Renal pelvis (tissue), 4 donors: Measurements from ENCODE around the gene TPCN1. TPM values are rescaled to one million over a fixed set of nuclear protein-coding genes. Genes with fewer than 3 reads are reported as not detected.

Source experiments
- DNase-seq: peaks from one replicate; pipeline ENCODE4 v3.0.0-alpha.2; 2013
- polyA plus RNA-seq, 3 donors: library from polyadenylated mRNA; unstranded; fragments of 120-200 nt; gene quantifications; one replicate each; pipeline ENCODE4 v1.2.1, GENCODE V29; 2013; ENCODE audit not compliant: insufficient read length in 3 of 3

Gene TPCN1
- polyA plus RNA-seq, 3 donors, result 32.7 to 49.4 (median 47.8) TPM

DNA sequence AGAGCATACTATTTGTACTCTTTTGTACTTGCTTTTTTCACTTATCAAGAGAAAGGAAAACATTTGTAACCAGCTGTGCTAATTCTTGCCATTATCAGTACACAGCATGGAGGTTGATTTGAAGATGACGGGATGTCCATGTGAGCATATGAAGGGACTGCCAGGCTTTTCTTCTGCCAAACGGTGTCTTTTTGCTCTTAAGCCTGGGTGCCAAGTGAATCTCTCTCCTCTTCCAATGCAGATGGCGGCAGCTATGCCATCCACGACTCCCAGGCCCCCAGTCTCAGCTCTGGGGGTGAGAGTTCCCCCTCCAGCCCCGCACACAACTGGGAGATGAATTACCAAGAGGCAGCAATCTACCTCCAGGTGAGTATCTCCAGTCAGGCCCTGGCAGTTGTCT is 38.9 kb downstream of the TPCN1 start:
- DNase-seq, result no peak

DNA sequence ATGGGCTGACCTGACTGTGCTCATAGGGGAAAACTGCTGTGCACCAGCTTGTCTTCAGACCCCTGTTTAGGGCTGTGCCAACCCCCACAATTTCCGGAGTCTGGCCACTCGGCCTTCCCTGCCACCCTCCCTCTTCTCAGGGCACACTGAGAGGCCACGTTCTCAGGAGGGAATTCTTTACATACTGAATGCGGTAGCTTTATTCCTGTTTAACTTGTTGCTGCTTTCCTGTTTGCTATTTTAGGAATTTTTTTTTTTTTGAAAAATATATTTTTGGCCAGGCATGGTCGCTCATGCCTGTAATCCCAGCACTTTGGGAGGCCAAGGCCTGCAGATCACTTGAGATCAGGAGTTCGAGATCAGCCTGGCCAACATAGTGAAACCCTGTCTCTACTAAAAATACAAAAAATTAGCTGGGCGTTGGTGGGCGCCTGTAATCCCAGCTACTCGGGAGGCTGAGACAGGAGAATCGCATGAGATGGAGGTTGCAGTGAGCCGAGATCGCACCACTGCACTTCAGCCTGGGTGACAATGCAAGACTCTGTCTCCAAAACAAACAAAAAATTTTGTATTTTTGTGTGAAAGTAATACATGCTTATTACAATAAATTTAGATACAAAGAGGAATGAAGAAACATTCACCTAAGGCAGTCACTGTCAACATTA is 39.5 kb downstream of the TPCN1 start:
- DNase-seq, result no peak

- no peak for DNase-seq
Observed at GRCh38 chr12:113261847-113262470, 40.7 kb downstream of the TPCN1 start.

- DNase-seq, result no peak
Observed at GRCh38 chr12:113262710-113263109, 41.4 kb downstream of the TPCN1 start.

GRCh38 chr12:113263431-113263963 is 42.2 kb downstream of the TPCN1 start:
- no peak for DNase-seq

DNA sequence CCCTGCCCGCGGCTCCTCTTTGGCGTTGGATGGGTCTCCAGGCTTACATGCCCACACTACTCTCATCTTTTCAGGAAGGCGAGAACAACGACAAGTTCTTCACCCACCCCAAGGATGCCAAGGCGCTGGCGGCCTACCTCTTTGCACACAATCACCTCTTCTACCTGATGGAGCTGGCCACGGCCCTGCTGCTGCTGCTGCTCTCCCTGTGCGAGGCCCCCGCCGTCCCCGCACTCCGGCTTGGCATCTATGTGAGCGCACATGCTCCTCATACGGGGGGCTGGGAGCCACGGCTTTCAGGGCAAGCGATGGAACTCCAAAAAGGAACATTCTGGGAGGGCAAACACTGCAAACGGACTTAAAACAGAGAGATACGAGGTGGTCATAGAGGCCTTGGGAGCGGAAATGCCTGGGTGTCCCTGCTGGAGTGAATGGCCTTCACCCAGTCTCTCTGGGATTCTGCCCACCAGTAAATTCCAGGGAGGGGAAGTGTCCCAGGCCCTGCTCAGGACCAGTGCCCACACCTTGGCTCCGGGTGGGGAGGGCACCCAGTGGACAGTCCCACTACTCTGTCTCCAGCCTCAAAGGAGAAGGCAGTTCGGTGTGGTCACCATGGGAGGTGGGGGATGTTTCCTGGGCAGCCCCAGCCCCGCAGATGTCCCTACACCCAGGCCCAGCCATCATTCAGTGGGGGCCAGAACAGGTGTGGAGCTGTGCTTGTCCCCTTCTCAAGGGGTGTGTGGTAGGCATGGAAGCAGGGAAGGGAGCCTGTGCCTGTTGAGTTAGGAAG is 45.0 kb downstream of the TPCN1 start:
- no peak for DNase-seq

DNA sequence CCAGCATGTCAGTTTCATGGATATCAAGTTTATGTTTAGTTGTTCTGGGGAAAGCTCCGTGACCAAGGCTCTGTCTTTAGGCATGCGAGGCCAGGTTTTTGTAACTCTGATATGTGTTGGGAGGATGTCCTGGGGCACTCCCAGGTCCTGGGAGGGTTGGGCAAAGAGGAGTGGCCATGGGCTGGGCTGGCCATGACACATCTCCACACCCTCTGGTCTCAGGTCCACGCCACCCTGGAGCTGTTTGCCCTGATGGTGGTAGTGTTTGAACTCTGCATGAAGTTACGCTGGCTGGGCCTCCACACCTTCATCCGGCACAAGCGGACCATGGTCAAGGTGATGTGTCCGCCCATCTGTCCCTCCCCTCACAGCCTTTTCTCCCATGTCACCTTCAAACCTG is 46.4 kb downstream of the TPCN1 start:
- DNase-seq, result no peak

- no peak for DNase-seq
Observed at GRCh38 chr12:113268136-113268535, 46.9 kb downstream of the TPCN1 start.

DNA sequence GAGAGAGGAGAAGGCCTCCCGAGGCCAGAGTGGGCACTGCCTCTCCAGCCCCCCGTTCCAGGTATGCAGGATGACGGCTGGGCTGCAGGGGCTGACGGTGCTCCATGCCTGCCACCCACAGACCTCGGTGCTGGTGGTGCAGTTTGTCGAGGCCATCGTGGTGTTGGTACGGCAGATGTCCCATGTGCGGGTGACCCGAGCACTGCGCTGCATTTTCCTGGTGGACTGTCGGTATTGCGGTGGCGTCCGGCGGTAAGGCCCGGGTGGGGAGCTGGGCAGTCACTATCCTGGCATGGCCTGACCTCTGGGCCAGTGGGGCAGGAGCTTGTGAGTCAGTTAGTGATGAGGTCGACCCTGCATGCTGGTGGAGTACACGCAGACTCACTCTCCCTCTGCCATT is 47.4 kb downstream of the TPCN1 start:
- no peak for DNase-seq

- no peak for DNase-seq
Observed at GRCh38 chr12:113269257-113269943, 48.1 kb downstream of the TPCN1 start.

- no peak for DNase-seq
Observed at GRCh38 chr12:113270709-113271009, 49.4 kb downstream of the TPCN1 start.

GRCh38 chr12:113271466-113271852 is 50.2 kb downstream of the TPCN1 start:
- DNase-seq, result no peak

- no peak for DNase-seq
Observed at GRCh38 chr12:113271853-113272561, 50.7 kb downstream of the TPCN1 start.

DNA sequence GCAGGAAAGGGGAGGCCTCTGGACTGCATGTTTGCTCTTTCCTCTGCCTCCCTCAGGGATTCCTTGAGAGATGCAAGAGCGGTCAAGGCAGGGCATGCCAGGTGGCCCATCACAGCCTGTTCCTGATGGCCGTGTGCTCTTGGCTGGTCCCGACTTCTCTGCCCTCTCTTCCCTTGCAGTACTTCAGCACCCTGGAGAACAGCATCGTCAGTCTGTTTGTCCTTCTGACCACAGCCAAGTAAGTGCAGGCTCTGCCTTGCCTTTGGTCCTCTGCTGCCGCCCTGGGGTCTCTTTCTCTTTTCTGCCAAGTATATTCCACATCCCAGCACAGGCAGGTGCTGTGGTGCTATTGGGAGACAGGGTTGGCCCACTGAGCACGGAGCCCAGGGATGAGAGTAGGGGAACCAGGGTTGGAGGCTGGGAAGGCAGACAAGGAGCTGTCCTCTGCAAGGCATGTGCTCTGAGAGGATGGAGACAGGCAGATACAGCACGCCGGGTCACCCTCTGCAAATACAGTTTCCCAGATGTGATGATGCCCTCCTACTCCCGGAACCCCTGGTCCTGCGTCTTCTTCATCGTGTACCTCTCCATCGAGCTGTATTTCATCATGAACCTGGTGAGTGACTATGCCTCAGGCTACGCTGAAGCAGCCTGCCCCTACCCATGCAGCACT is 51.9 kb downstream of the TPCN1 start:
- DNase-seq, result no peak

DNA sequence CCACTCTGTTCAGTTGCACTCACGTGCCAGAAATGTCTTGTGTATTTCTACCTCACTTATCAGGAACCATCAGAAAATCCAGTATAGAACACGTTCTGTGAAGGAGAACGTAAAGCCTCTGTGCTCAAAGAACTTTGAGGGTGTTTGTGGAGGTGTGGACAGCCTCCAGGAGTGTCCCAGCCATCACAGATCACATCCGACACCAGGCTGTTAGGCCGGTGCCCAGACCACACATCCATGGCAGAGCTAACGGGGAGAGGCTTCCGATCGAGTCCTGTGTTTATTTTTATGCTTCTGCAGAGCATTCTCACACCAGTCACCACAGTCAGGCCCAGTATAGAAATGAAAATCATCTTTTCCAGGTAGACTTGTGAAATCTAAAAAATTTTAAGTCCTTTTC is 53.6 kb downstream of the TPCN1 start:
- no peak for DNase-seq

GRCh38 chr12:113276306-113276705 is 55.0 kb downstream of the TPCN1 start:
- DNase-seq, result no peak

DNA sequence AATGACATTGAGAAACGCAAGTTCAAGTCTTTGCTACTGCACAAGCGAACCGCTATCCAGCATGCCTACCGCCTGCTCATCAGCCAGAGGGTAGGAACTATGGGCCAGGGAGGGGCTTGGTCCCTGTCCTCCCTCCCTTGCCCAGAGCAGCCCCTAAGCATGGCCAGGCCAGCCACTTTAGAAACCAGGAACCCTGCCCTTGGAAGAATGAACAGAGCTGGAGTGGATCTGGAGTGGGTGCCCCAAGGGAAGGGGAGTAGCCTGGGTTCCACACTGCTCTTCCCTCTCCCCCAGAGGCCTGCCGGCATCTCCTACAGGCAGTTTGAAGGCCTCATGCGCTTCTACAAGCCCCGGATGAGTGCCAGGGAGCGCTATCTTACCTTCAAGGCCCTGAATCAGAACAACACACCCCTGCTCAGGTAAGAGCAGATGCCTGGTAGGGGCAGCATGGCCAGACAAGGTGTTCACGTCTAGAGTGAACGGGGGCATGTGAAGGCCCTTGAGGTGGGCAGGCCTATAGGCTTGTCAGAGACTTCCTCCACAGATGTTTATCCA is 55.8 kb downstream of the TPCN1 start:
- DNase-seq, result no peak

- no peak for DNase-seq
Observed at GRCh38 chr12:113277511-113277910, 56.2 kb downstream of the TPCN1 start.

DNA sequence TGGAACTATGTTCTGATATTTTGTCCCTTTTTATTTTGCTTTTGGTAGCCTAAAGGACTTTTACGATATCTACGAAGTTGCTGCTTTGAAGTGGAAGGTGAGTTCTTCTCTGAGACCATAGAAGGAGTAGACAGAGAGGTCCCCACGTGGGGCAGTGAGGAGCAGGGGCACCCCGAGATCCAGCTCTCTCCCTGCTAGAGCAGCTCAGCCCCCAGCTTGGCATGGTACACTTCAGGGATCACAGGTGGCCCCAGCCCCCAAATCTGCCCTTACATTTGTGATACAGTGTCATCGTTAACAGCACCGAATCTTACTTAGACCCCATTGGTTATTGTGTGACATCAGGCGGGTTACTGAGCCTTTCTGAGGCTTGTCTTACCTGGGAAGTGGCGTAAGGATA is 56.9 kb downstream of the TPCN1 start:
- no peak for DNase-seq

- DNase-seq, result no peak
Observed at GRCh38 chr12:113278633-113279032, 57.4 kb downstream of the TPCN1 start.

DNA sequence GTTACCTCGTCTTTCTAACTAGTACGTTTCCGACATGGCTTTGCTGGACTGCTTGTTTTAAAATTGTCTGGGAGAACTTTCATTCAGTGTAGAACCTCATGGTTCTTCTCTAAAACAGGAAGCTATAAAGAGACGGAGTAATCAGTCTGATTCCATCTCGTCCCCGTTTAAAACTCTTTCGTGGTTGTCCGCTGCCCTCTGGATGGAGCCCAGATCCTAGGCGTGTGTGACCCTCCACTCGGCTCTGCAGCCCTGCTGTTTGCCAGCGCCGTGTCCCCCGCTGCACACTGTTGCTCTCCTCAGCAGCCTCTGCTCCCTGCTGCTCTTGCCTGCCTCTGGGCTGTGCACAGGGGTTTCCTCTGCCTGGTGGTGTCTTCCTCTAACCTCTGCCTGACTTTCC is 63.5 kb downstream of the TPCN1 start:
- DNase-seq, result no peak
